H1 (cell line): ENCODE results near the gene DIP2B. TPM values are rescaled to one million over a fixed set of nuclear protein-coding genes. Genes with fewer than 3 reads are reported as not detected.

Experiments
- BRCA1 ChIP-seq: IDR thresholded peaks from 2 replicates; pipeline ENCODE4 v1.6.1; 2012; ENCODE audit warnings: low read depth, low read length, improper control_type of control experiment
- CTBP2 ChIP-seq: IDR thresholded peaks from 2 replicates; pipeline ENCODE4 v1.7.0; 2011; ENCODE audit warnings: borderline replicate concordance, mild to moderate bottlenecking, moderate library complexity, mixed read lengths, low read length; ENCODE audit not compliant: insufficient read depth, insufficient read length
- JUND ChIP-seq: IDR thresholded peaks from 2 replicates; pipeline ENCODE4 v1.6.1; 2011; ENCODE audit warnings: mild to moderate bottlenecking, improper control_type of control experiment, low read length
- KDM4A ChIP-seq: IDR thresholded peaks from one replicate; pipeline ENCODE4 v1.7.1; 2012; ENCODE audit warnings: low read depth, mild to moderate bottlenecking, moderate library complexity, low read length, inconsistent platforms; ENCODE audit not compliant: severe bottlenecking
- MAX ChIP-seq: IDR thresholded peaks from 2 replicates; pipeline ENCODE4 v1.6.1; 2012; ENCODE audit warnings: inconsistent platforms
- polyA plus RNA-seq, 7 experiments: library from polyadenylated mRNA; depleted of rRNA in 3 of 7; stranded (reverse) in 5 of 7; unstranded in 2 of 7; fragments of >200 nt in 5 of 7; fragments of 200-250 nt in 2 of 7; gene quantifications; 1 replicate in 5 of 7; 2 replicates in 1 of 7; 4 replicates in 1 of 7; pipeline versions ENCODE4 v1.2.1 to v1.2.3, GENCODE V29; 2011 to 2013; ENCODE audit warnings: missing spikeins in 2 of 7, mixed read lengths in 2 of 7
- total RNA-seq: library from RNA; stranded (reverse); fragmentation: NEBNext Ultra II Directional; extraction: Animal tissue kit (Norgen Biotek cat#: 25700); gene quantifications from 2 replicates; pipeline ENCODE4 v1.2.1, GENCODE V29; 2021

Gene DIP2B
- total and polyA plus RNA-seq, 2 of the 8 experiments (the other 6 are each of a cell fraction or from before 2014, with no cell fraction given): 11.1 to 29.6 TPM

GRCh38 chr12:50659690-50660424 lies 155.1 kb downstream of the DIP2B start (continued):
- TF ChIP-seq JUND: no peak
- no peak for TF ChIP-seq KDM4A
- no peak for TF ChIP-seq CTBP2
- no peak for TF ChIP-seq BRCA1
- no peak for TF ChIP-seq MAX
